H1 (cell line): ENCODE data around the gene GEMIN7. TPM values are rescaled to one million over a fixed set of nuclear protein-coding genes. Genes with fewer than 3 reads are reported as not detected.
A peak's percentile ranks its signal among the peaks of the same experiment; 100 is the strongest.

Experiments
- CTCF ChIA-PET: fragments of 300-600 bp; sonication (Branson Sonifier 250); formaldehyde crosslinking; loops from one replicate; lab custom pipeline; 2021; ENCODE audit not compliant: partially characterized antibody; lab: Charles Lee
- POLR2A ChIA-PET: fragments of 300-600 bp; sonication (Branson Sonifier 250); formaldehyde crosslinking; loops from one replicate; lab custom pipeline; 2021; ENCODE audit warnings: inconsistent platforms; ENCODE audit not compliant: partially characterized antibody; lab: Charles Lee
- DNase-seq, 2 experiments: peaks; one replicate each; pipeline versions ENCODE4 v3.0.0 to v3.0.0-alpha.2; 2010 to 2022; ENCODE audit warnings: low spot score in 2 of 2, low read depth in 1 of 2, mixed read lengths in 1 of 2
- FAIRE-seq: peaks from 2 replicates; lab custom pipeline; 2011; peaks lifted over from hg19 to GRCh38; lab: Jason Lieb, UNC
- H2AFZ ChIP-seq: 2 replicates; pipeline ENCODE4 v1.8.1; 2012; ENCODE audit warnings: low read length, inconsistent platforms
- H2AK5ac ChIP-seq: 2 replicates; pipeline ENCODE4 v1.6.1; 2013; ENCODE audit warnings: low read depth, low read length
- H2BK120ac ChIP-seq: replicated peaks from 2 replicates; pipeline ENCODE3; 2013; ENCODE audit warnings: low read depth, low read length, inconsistent platforms
- H2BK12ac ChIP-seq: 2 replicates; pipeline ENCODE4 v1.6.1; 2013; ENCODE audit warnings: low read depth, low read length
- H2BK15ac ChIP-seq: 2 replicates; pipeline ENCODE4 v1.6.1; 2013; ENCODE audit warnings: low read length
- H2BK20ac ChIP-seq: 2 replicates; pipeline ENCODE4 v1.6.1; 2013; ENCODE audit warnings: low read length
- H2BK5ac ChIP-seq: 2 replicates; pipeline ENCODE4 v1.6.1; 2013; ENCODE audit warnings: low read depth, low read length
- H3K14ac ChIP-seq: 2 replicates; pipeline ENCODE4 v1.6.1; 2013; ENCODE audit warnings: inconsistent platforms; ENCODE audit not compliant: insufficient read length
- H3K18ac ChIP-seq: 2 replicates; pipeline ENCODE4 v1.6.1; 2013; ENCODE audit warnings: low read length; ENCODE audit errors: extremely low read depth
- H3K23ac ChIP-seq: 2 replicates; pipeline ENCODE4 v1.6.1; 2013; ENCODE audit warnings: inconsistent platforms; ENCODE audit not compliant: insufficient read length
- H3K23me2 ChIP-seq: 2 replicates; pipeline ENCODE4 v1.6.1; 2013; ENCODE audit warnings: low read depth, low read length
- H3K27ac ChIP-seq: 2 replicates; pipeline ENCODE4 v1.6.1; 2011; ENCODE audit warnings: low read depth, low read length, inconsistent platforms
- H3K27me3 ChIP-seq, 4 experiments: replicated peaks in 1 of 4; 1 replicate in 1 of 4; 2 replicates in 3 of 4; pipeline versions ENCODE4 v1.6.1 to v1.8.1; 2011 to 2013; ENCODE audit warnings: low read length in 3 of 4, mild to moderate bottlenecking in 3 of 4, inconsistent platforms in 2 of 4, mixed read lengths in 2 of 4, moderate library complexity in 1 of 4; ENCODE audit not compliant: control insufficient read depth in 3 of 4, insufficient read depth in 3 of 4; ENCODE audit errors: extremely low read depth in 1 of 4
- H3K36me3 ChIP-seq, 4 experiments: 2 replicates each; pipeline versions ENCODE4 v1.6.1 to v1.8.1; 2011 to 2013; ENCODE audit warnings: mild to moderate bottlenecking in 4 of 4, low read length in 3 of 4, moderate library complexity in 2 of 4, control low read depth in 1 of 4, inconsistent platforms in 1 of 4; ENCODE audit not compliant: insufficient read depth in 4 of 4, control insufficient read depth in 2 of 4
- H3K4ac ChIP-seq: replicated peaks from 2 replicates; pipeline ENCODE3; 2013; ENCODE audit warnings: low read length, low read depth, mixed read lengths, inconsistent platforms; ENCODE audit not compliant: insufficient read length
- H3K4me1 ChIP-seq, 4 experiments: replicated peaks in 1 of 4; 1 replicate in 1 of 4; 2 replicates in 3 of 4; pipeline versions ENCODE4 v1.6.1 to v1.8.1; 2011 to 2013; ENCODE audit warnings: low read length in 3 of 4, inconsistent platforms in 2 of 4, mixed read lengths in 1 of 4; ENCODE audit not compliant: insufficient read depth in 4 of 4, control insufficient read depth in 3 of 4
- H3K4me2 ChIP-seq, 2 experiments: 2 replicates each; pipeline versions ENCODE4 v1.6.1 to v1.8.1; 2011 to 2013; ENCODE audit warnings: low read depth in 2 of 2, low read length in 2 of 2, control low read depth in 1 of 2, inconsistent platforms in 1 of 2, mild to moderate bottlenecking in 1 of 2; ENCODE audit not compliant: insufficient read depth in 1 of 2
- H3K4me3 ChIP-seq, 4 experiments: fragments of 200-600, 300-600 bp in 1 of 4; sonication (generic), shearing (Covaris generic), sonication (Bioruptor Twin) in 1 of 4; 2 replicates each; pipeline versions ENCODE4 v1.5.1 to v1.8.1; 2011 to 2016; ENCODE audit warnings: low read length in 4 of 4, low read depth in 3 of 4, control low read depth in 2 of 4, inconsistent platforms in 2 of 4, mild to moderate bottlenecking in 2 of 4, mixed read lengths in 1 of 4, moderate library complexity in 1 of 4; ENCODE audit not compliant: insufficient read depth in 2 of 4; ENCODE audit errors: extremely low read depth in 1 of 4
- H3K56ac ChIP-seq: replicated peaks from 2 replicates; pipeline ENCODE3; 2013; ENCODE audit warnings: low read depth, mild to moderate bottlenecking, mixed read lengths, low read length, inconsistent platforms; ENCODE audit not compliant: insufficient read length
- H3K79me1 ChIP-seq: 2 replicates; pipeline ENCODE4 v1.6.1; 2013; ENCODE audit warnings: low read depth, low read length, control low read depth
- H3K79me2 ChIP-seq, 2 experiments: 2 replicates each; pipeline versions ENCODE4 v1.6.1 to v1.8.1; 2012 to 2013; ENCODE audit warnings: low read length in 2 of 2, mild to moderate bottlenecking in 2 of 2, inconsistent platforms in 1 of 2; ENCODE audit not compliant: insufficient read depth in 2 of 2, control insufficient read depth in 1 of 2
- H3K9ac ChIP-seq, 4 experiments: replicated peaks in 1 of 4; 1 replicate in 1 of 4; 2 replicates in 3 of 4; pipeline versions ENCODE4 v1.6.1 to v1.8.1; 2011 to 2013; ENCODE audit warnings: low read depth in 3 of 4, low read length in 3 of 4, control low read depth in 2 of 4, mild to moderate bottlenecking in 2 of 4, moderate library complexity in 2 of 4, inconsistent platforms in 1 of 4; ENCODE audit errors: extremely low read depth in 1 of 4
- H3K9me3 ChIP-seq, 2 experiments: 2 replicates each; pipeline versions ENCODE4 v1.6.1 to v1.8.1; 2012 to 2013; ENCODE audit warnings: mild to moderate bottlenecking in 2 of 2, moderate library complexity in 2 of 2, control low read depth in 1 of 2, inconsistent platforms in 1 of 2, low read depth in 1 of 2, low read length in 1 of 2, mixed read lengths in 1 of 2; ENCODE audit not compliant: insufficient read depth in 2 of 2
- H4K20me1 ChIP-seq, 2 experiments: replicated peaks in 1 of 2; 2 replicates each; pipeline versions ENCODE3 to v1.8.1; 2011 to 2013; ENCODE audit warnings: inconsistent platforms in 2 of 2, low read length in 2 of 2, mild to moderate bottlenecking in 1 of 2; ENCODE audit not compliant: insufficient read depth in 2 of 2, control insufficient read depth in 1 of 2
- H4K5ac ChIP-seq: 2 replicates; pipeline ENCODE4 v1.6.1; 2013; ENCODE audit warnings: low read length, low read depth, mixed read lengths, inconsistent platforms; ENCODE audit not compliant: insufficient read length
- H4K8ac ChIP-seq: 2 replicates; pipeline ENCODE4 v1.8.0; 2013; ENCODE audit warnings: mild to moderate bottlenecking, moderate library complexity, low read length, inconsistent platforms; ENCODE audit not compliant: insufficient read depth; ENCODE audit errors: extremely low read depth
- H4K91ac ChIP-seq: replicated peaks from 2 replicates; pipeline ENCODE3; 2013; ENCODE audit warnings: low read length, mixed read lengths, inconsistent platforms; ENCODE audit not compliant: insufficient read length
- ATF2 ChIP-seq: IDR thresholded peaks from 2 replicates; pipeline ENCODE4 v1.6.1; 2012; ENCODE audit warnings: low read length, inconsistent platforms
- ATF3 ChIP-seq: IDR thresholded peaks from 2 replicates; pipeline ENCODE4 v1.6.1; 2011; ENCODE audit warnings: low read depth, mild to moderate bottlenecking, low read length; ENCODE audit not compliant: insufficient read depth
- BACH1 ChIP-seq: IDR thresholded peaks from 2 replicates; pipeline ENCODE4 v1.6.1; 2012; ENCODE audit warnings: low read length, improper control_type of control experiment
- CEBPB ChIP-seq: IDR thresholded peaks from 2 replicates; pipeline ENCODE4 v1.6.1; 2012; ENCODE audit warnings: low read depth, low read length
- HDAC6 ChIP-seq: IDR thresholded peaks from one replicate; pipeline ENCODE4 v1.7.1; 2012; ENCODE audit warnings: low read depth, mild to moderate bottlenecking, inconsistent platforms, low read length, moderate library complexity
- KDM4A ChIP-seq: IDR thresholded peaks from one replicate; pipeline ENCODE4 v1.7.1; 2012; ENCODE audit warnings: low read depth, mild to moderate bottlenecking, moderate library complexity, low read length, inconsistent platforms; ENCODE audit not compliant: severe bottlenecking
- MAFK ChIP-seq: IDR thresholded peaks from 2 replicates; pipeline ENCODE4 v1.6.1; 2012; ENCODE audit warnings: low read depth, mild to moderate bottlenecking, improper control_type of control experiment, low read length
- SRF ChIP-seq: IDR thresholded peaks from 2 replicates; pipeline ENCODE4 v1.6.1; 2011; ENCODE audit warnings: mild to moderate bottlenecking, low read depth, low read length, moderate library complexity
- TEAD4 ChIP-seq: IDR thresholded peaks from 2 replicates; pipeline ENCODE4 v1.6.1; 2012; ENCODE audit warnings: low read depth, low read length, inconsistent platforms, mixed read lengths
- ZNF274 ChIP-seq: IDR thresholded peaks from 2 replicates; pipeline ENCODE4 v1.7.0; 2012; ENCODE audit warnings: low read length, borderline replicate concordance; ENCODE audit errors: extremely low read depth
- WGBS, 2 experiments: shearing (Covaris generic) in 1 of 2; methylation state at CpG; one replicate each; pipeline versions ENCODE4 v1.1.6 to v1.1.7; 2013 to 2015; ENCODE audit warnings: low lambda C conversion rate in 2 of 2, mixed read lengths in 2 of 2, inconsistent platforms in 1 of 2, low coverage in 1 of 2, missing lambda C conversion rate in 1 of 2; ENCODE audit not compliant: insufficient replicate concordance in 2 of 2, insufficient coverage in 1 of 2, insufficient read length in 1 of 2; ENCODE audit errors: extremely low coverage in 1 of 2, missing lambda C conversion rate in 1 of 2; 5-methylcytosine and 5-hydroxymethylcytosine counted together
- polyA plus RNA-seq, 7 experiments: library from polyadenylated mRNA; depleted of rRNA in 3 of 7; stranded (reverse) in 5 of 7; unstranded in 2 of 7; fragments of >200 nt in 5 of 7; fragments of 200-250 nt in 2 of 7; gene quantifications; 1 replicate in 5 of 7; 2 replicates in 1 of 7; 4 replicates in 1 of 7; pipeline versions ENCODE4 v1.2.1 to v1.2.3, GENCODE V29; 2011 to 2013; ENCODE audit warnings: missing spikeins in 2 of 7, mixed read lengths in 2 of 7
- total RNA-seq: library from RNA; stranded (reverse); fragmentation: NEBNext Ultra II Directional; extraction: Animal tissue kit (Norgen Biotek cat#: 25700); gene quantifications from 2 replicates; pipeline ENCODE4 v1.2.1, GENCODE V29; 2021

The GEMIN7 gene
- total and polyA plus RNA-seq, 2 of the 8 experiments (the other 6 are each of a cell fraction or from before 2014, with no cell fraction given) = 48.0 to 91.6 TPM

- H3K9me3 ChIP-seq = no peaks in the 10 kb centered on the region
- H2BK12ac ChIP-seq = no peak overlapping the region
- H3K79me1 ChIP-seq = peaks cover 54% of the 10 kb centered on the region
- H3K56ac ChIP-seq = no peak overlapping the region
- H3K4ac ChIP-seq = no peak overlapping the region
- no peaks in the 10 kb centered on the region for H3K23me2 ChIP-seq
- peaks cover 0 to 17% (median 4%) of the 10 kb centered on the region in 4 experiments; a peak in 5 of 7 replicates for H3K4me1 ChIP-seq
- no peak overlapping the region for H3K4me3 ChIP-seq
- no peak overlapping the region for H2BK20ac ChIP-seq
- peak overlapping the region; percentile 75; the same call in 1 of the 2 replicates for H4K8ac ChIP-seq
- H2BK120ac ChIP-seq = no peak overlapping the region
- POLR2A ChIA-PET = interaction anchor here (0.9 to 8.4 kb wide), 5 partner anchors 6 to 31 kb away, joined by 3 to 70 read pairs (median 3); partner anchors contain the start of gene PPP1R37
- H2AK5ac ChIP-seq = no peak overlapping the region
- no peak overlapping the region for H3K18ac ChIP-seq
- no peak overlapping the region for H3K27ac ChIP-seq
- H2AFZ ChIP-seq = no peak overlapping the region
- H4K91ac ChIP-seq = no peak overlapping the region
- WGBS, 2 experiments = 94% methylated on average over 16 of the region's 16 CpGs; no CpG with 5 or more reads in 1 of the 2 experiments
- no peak overlapping the region for H4K5ac ChIP-seq
- no peak overlapping the region for H3K23ac ChIP-seq
- no peak overlapping the region for H3K14ac ChIP-seq
- H3K79me2 ChIP-seq = peaks cover 10 to 89% of the 10 kb centered on the region in 2 experiments
- FAIRE-seq = no peak
- no peak overlapping the region for H2BK5ac ChIP-seq
- H3K9ac ChIP-seq = no peak overlapping the region
- H4K20me1 ChIP-seq = peaks cover 47 to 51% of the 10 kb centered on the region in 2 experiments
- H3K36me3 ChIP-seq = no peaks in the 10 kb centered on the region; a peak in 1 of 8 replicates
- CTCF ChIA-PET = interaction anchor here (1.0 to 4.2 kb wide), 6 partner anchors 9 to 43 kb away, joined by 3 to 19 read pairs (median 4); partner anchors contain the start of gene PPP1R37
- no peak overlapping the region for H3K4me2 ChIP-seq
- H2BK15ac ChIP-seq = no peak overlapping the region
- DNase-seq = no peak
- no peaks in the 10 kb centered on the region for H3K27me3 ChIP-seq
- TF ChIP-seq BACH1 = no peak
- no peak for TF ChIP-seq ATF3
- no peak for TF ChIP-seq CEBPB
- no peak for TF ChIP-seq KDM4A
- no peak for TF ChIP-seq ATF2
- TF ChIP-seq HDAC6 = no peak
- no peak for TF ChIP-seq ZNF274
- no peak for TF ChIP-seq MAFK
- no peak for TF ChIP-seq TEAD4
- TF ChIP-seq SRF = no peak
Measured at GRCh38 chr19:45104658-45105349, 25.7 kb downstream of the GEMIN7 start.
